GM18951 (cell line): ENCODE results near the gene AGAP1.
"Not testable (repeated sequence)": the region's sequence is repeated elsewhere in the genome, so short reads cannot be mapped to it uniquely, and the experiment has no call there.

Experiments used
- POLR2A ChIP-seq: IDR thresholded peaks from 4 replicates; pipeline ENCODE4 v1.6.1; 2011; ENCODE audit warnings: mild to moderate bottlenecking; ENCODE audit not compliant: insufficient read length, insufficient read depth; ENCODE audit errors: extremely low read depth
- in situ Hi-C: fragments of 300-500 bp; cut with MboI; formaldehyde crosslinking; loops from one replicate; pipeline ENCODE4 v1.12.0; 2022; ENCODE audit warnings: low sequenced_read_pairs, mixed read lengths, inconsistent platforms; ENCODE audit not compliant: unreplicated experiment

Gene AGAP1

DNA sequence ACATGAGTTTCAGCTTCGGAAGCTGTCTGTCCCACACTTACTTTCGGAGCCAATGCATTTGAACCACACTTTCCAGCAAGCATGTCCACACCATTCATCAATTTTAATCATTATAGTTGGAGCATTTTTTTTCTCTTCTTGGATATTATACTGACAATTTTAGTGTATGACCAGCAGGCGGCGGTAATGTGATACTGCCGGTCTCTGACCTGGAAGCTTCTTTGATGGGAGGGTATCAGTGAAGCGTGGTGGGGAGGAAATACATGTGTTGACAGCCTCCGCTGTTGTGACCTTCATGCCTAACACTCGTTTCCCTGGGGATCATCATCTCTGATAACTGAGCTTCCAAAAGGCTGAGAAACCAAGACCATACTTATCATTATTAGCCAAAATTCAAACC, 442.6 kb downstream of the AGAP1 start:
- in situ Hi-C loops: no loop called here
- no peak for TF ChIP-seq POLR2A

DNA sequence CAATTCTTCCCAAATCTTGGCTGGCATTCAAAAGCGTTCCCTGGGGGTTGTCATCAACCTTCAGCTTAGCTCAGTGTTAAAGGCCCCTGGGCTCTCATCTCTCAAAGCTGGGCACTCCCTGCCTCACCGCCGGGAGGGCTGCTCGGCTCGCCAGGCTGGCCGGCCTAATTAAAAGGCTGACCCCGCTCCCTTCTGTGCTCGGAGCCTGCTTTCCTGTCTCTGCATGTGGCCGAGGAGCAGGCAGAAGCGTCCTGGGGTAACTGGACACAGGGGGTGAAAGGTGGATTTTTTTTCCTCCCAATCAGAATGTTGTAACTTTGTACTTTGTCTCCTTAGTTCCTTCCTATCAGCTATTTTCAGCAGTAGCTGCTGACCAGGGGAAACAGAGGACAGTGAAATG, 443.2 kb downstream of the AGAP1 start:
- in situ Hi-C loops: no loop called here

DNA sequence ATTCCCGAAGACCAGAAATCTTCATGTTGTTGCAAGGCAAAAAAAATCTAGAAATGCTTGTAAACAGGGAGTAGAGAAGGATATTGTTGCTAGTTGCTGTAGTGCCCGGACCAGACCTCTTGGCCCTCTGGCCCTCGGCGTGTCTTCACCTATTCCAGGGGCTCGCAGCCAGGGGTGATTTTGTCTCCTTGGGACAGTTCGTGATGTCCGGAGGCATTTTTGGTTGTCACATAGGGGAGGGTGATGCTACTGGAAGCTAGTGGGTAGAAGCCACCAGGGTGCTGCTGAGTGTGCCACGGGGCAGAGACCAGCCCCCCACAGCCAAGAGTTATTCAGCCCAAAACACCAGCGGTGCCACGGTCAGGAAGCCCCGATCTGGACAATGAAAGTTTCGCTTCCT, 443.7 kb downstream of the AGAP1 start:
- TF ChIP-seq POLR2A: no peak
- in situ Hi-C loops: no loop called here

More for the DNA sequence above, 443.2 kb downstream of the AGAP1 start:
- TF ChIP-seq POLR2A: no peak

DNA sequence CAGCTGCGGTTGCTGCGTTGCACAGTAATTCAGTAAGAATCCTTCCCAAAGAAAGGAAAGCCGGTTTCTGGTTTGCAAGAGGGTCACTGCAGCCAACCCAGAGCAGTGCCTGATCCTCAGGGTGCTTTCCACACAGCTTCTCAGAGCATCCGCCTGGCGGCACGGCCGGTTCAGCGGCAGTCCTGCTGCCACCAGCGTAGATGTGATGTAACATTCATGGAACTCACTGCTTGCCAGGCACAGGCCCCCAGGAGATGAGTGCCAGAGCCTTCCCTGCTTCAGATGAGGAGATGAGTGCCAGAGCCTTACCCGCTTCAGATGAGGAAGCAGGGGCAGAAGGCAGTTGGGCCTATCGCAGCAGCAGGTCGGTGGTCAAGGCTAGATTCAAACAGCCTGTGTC, 444.1 kb downstream of the AGAP1 start:
- in situ Hi-C loops: no loop called here
- no peak for TF ChIP-seq POLR2A

DNA sequence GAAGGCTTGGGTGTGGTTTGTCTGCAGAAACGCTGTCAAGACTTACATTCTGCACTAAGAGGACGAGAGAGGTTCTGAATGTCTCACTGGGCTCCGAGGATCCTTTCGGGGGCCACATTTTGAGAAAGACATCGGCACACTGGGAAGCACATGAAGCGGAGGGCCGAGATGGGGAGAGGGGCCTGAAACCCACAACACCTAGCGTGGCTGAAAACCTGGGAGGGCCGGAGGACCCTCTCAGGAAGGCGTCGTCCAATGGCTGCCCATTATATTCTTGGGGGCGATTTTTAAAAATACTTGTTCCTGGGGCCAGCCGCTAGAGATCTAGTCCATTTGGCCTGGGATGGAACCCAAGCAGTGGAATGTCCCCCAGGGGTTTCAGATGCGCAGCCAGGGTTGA, 444.8 kb downstream of the AGAP1 start:
- in situ Hi-C loops: no loop called here
- TF ChIP-seq POLR2A: no peak

DNA sequence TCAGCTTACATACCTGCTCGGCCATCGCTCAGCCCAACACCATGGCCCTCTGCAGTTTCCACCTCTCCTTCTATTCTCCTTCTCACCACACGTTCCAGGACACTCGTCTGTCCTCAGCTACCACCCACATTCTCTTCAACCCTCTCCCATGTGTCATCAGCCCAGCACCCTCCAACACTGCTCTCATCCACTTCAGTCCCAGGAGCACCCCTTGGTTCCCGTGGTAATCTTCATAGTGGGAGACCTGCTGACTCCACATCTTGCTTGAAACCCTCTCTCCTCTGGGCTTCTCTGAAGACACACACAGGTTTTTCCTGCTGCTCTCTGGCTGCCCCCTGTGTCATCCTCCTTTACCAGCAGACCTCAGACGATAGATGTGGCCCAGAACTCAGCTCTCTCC, 445.6 kb downstream of the AGAP1 start:
- TF ChIP-seq POLR2A: no peak
- in situ Hi-C loops: no loop called here

DNA sequence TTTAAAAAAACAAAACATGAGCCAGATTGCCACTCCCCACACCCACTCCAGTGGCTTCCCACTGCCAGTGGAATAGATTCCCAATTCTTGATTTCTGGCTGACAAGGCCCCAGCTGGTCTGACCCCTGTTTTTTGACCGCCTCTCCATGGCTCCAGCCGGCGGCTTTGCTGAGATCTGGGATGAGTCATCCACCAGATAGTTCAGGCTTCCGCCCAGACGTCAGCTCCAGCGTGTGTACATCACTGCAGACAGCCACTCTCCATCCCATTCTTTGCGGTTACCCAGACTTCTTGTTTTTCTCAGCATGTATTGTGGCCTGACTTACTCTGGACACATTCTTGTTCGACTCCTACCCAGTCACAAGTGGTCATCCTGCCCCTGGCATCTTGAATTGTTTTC, 446.5 kb downstream of the AGAP1 start:
- TF ChIP-seq POLR2A: no peak
- in situ Hi-C loops: no loop called here

DNA sequence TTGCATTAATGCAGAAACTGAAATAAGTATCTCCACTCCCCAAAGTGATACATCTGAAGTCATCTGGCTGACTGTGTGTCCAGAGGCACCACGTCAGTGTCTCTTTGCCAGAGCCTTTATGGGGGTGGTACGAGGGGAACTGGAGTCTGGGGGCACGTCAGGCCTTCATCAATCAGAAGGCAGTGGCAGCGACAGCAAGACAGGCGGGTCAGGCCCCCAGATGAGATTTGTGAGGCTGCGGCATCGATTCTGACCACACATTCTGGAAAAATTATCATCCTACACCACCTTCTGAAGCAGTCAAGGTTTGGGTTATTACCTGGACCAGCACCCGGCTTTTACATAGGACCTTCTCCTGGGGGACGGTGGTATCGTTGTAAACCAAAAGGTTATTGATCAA, 450.7 kb downstream of the AGAP1 start:
- in situ Hi-C loops: no loop called here
- no peak for TF ChIP-seq POLR2A

DNA sequence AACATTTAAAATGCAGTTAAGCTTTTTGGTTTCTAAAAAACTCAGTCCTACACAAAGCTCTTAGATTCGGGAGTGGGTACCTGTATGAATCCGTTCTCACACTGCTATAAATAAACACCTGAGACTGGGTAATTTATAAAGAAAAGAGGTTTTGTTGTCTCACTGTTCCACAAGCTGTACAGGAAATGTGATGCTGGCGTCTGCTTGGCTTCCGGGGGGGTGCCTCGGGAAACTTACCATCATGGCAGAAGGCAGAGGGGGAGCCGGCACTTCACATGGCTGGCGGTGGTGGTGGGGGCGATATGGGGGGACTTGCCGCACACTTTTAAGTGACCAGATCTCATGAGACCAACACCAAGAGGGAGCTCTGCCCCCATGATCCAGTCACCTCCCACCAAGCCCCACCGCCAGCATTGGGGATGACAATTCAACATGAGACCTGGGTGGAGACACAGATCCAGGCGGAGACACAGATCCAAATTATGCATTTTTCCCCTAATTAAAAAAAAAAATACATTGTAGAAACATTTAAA, 451.8 kb downstream of the AGAP1 start:
- in situ Hi-C loops: no loop called here
- no peak for TF ChIP-seq POLR2A

DNA sequence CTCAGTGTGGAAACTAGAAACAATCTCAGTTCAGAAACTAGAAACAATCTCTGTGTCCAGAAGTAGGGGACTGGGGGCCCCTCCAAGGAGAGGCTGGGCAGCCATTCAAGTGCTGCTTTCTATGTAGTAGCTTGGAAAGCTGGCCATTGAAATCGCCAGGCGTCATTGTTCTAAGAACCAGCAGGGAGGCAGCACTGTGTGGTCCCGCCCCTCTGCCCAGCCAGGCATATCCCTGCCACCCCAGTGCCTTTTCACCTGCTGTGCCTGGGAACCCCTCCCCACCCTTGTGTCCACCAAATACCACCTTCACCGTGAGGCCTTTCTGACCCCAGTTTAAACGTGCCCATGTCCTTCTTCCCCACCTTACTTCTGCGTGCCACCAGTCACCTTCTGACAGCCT, 452.7 kb downstream of the AGAP1 start:
- in situ Hi-C loops: no loop called here
- no peak for TF ChIP-seq POLR2A

DNA sequence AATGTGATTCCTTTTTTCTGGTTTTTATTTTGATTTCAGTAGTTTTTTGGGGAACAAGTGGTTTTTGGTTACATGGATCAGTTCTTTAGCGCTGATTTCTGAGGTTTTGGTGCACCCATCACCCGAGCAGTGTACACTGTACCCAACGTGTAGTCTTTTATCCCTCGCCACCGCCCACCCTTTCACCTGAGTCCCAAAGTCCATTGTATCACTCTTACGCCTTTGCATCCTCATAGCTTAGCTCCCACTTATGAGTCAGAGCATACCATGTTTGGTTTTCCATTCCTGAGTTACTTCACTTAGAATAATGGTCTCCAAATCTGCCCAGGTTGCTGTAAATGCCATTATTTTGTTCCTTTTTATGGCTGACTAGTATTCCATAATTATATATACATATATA, 453.2 kb downstream of the AGAP1 start:
- in situ Hi-C loops: not testable (repeated sequence)

DNA sequence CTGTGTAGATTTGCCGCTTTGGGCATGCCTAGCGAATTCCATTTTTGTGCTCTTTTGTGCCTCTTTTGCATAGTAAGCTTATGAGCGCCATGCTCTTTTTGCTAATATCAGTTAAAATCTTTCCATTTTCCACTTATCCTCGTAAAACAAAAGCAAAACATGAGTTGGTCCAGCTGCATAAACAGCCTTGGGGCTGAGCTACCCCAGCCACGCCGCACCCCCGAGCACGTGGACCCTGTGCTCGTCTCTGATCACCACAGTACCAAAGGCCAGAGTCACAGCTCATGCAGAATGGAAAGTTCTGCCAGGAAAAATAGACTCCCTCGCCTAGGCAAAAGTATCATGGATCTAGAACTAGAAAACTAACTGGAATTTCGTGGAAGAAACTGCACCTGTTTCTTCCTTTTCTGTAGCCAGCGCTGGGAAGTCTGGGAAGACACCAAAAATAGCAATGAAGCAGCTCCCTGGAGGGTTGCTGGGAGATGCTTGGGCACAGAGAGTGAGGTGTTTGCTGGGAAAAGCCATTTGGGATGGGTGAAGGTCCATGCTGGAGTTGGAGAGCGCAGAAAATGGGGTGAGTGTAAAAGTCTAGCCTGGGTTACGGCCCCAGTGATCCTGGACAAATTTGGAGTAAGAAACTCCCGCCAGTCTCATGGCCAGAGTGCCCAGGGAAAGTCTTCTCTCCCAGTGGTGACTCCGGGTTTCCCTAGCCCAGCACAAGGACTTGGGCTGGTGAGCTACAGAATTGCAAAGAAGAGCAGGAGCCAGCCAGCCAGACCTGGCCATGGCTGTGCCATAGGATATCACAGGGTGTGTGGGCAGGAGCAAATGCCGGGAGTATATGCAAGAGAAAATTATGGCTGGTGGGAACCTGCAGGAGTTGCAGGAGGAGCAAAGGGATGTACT, 456.0 kb downstream of the AGAP1 start:
- TF ChIP-seq POLR2A: no peak
- in situ Hi-C loops: no loop called here

DNA sequence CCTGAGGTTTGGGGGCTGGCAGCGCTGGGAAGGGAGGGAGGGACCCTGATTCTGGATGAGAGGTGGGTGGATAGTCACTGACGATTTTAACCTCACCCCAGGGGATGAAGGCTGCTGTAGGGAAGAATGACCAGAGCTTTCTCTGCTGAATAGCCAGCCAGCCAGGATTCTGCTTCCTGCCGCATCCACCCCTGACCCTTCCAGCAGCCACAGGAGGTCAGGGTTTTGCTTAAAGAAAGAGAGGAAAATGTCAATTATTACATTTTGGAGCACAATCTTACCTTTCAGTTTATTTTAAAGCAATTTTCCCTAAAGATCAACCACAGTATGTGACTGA, 456.6 kb downstream of the AGAP1 start:
- in situ Hi-C loops: no loop called here
- TF ChIP-seq POLR2A: no peak

DNA sequence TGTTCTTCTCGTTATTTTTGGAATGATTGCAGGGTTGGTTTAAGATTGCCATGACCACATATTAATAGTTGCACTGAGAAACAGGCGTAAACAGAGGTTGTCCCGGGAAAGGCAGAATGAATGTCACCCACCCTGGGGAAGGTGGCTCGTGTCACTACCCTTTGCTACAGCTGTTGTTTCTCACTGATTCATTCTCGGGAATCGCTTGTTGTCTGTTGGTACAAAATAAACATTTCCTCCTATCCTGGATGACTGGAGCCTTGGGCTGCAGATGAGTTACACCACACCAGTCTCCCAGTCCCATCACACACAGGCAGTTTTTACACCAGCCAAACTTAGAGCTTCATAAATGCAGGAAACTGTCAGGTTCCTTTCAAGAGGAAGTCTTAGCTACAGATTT, 457.6 kb downstream of the AGAP1 start:
- TF ChIP-seq POLR2A: no peak

DNA sequence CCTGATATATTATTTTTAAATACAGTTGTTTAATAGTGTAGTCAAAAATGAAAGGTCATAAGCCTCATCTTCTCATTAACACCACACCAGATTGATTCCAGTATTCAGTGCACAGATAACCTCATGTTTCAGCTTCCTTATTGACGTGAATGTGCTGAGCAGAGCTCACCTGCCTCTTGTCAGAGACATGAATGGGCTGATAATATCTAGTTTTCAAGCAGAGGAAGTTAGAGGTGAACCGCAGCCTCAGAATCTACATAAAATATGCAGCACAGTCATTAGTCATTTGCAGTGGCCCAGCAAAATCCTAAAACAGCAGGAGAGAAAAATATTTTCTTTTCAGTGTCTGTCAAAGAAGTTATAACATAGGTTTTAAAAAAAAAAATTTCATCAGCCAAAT, 458.1 kb downstream of the AGAP1 start:
- TF ChIP-seq POLR2A: no peak
- in situ Hi-C loops: no loop called here

More for the DNA sequence above, 457.6 kb downstream of the AGAP1 start:
- in situ Hi-C loops: no loop called here

DNA sequence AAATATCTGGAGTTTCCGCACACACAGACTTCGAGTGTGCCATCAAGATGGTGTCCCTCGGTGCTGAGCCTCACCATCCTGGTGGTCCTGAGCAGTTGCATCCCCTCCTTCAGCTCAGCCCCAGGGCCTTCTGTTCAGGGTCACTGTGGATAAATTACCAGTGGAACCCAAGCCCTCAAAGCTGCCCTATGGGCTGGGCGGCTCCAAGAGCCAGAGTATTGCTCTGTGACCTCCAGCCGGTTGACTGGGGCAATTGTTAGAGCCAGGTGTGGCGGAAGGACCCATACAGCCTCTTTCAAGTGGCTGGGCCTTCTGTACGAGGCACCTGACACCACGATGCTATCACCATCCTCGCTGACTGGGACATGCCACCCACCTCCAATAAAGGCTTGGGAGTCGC, 458.9 kb downstream of the AGAP1 start:
- no peak for TF ChIP-seq POLR2A
- in situ Hi-C loops: no loop called here
